ENCODE measurements around the gene SSTR3.
"Not testable (repeated sequence)": the region's sequence is repeated elsewhere in the genome, so short reads cannot be mapped to it uniquely, and the experiment has no call there.

SSTR3 gene

GRCh38 chr22:37241351-37242142 is 29.3 kb upstream of the SSTR3 start:
- peak; percentile 52 for DNase-seq

- DNase-seq = no peak
These were observed 28.7 kb upstream of the SSTR3 start for GRCh38 chr22:37240941-37241320.

GRCh38 chr22:37240240-37240940 is 28.1 kb upstream of the SSTR3 start:
- no peak for DNase-seq

GRCh38 chr22:37239336-37240239 is 27.3 kb upstream of the SSTR3 start:
- DNase-seq = no peak

- no peak for DNase-seq
These were observed 25.3 kb upstream of the SSTR3 start for GRCh38 chr22:37237371-37238268.

GRCh38 chr22:37235897-37236607 is 23.8 kb upstream of the SSTR3 start:
- DNase-seq = no peak

- no peak for DNase-seq
These were observed 22.7 kb upstream of the SSTR3 start for GRCh38 chr22:37234736-37235711.

GRCh38 chr22:37233751-37234631 is 21.7 kb upstream of the SSTR3 start:
- no peak for DNase-seq

GRCh38 chr22:37233371-37233750 is 21.1 kb upstream of the SSTR3 start:
- DNase-seq = not testable (repeated sequence)

GRCh38 chr22:37232140-37232998 is 20.1 kb upstream of the SSTR3 start:
- DNase-seq = no peak

GRCh38 chr22:37231406-37232139 is 19.3 kb upstream of the SSTR3 start:
- DNase-seq = peak; percentile 53

- peak; percentile 72 for DNase-seq
These were observed 18.6 kb upstream of the SSTR3 start for GRCh38 chr22:37230673-37231405.

GRCh38 chr22:37229805-37230672 is 17.8 kb upstream of the SSTR3 start:
- peak; percentile 84 for DNase-seq

- DNase-seq = no peak
These were observed 16.9 kb upstream of the SSTR3 start for GRCh38 chr22:37229012-37229804.
